MM.1S (cell line): ENCODE results near the gene GLS.
"Not testable (repeated sequence)": the region's sequence is repeated elsewhere in the genome, so short reads cannot be mapped to it uniquely, and the experiment has no call there.

Source experiments
- DNase-seq: peaks from one replicate; pipeline ENCODE4 v3.0.0-alpha.2; 2015
- H2AFZ ChIP-seq: fragments of 300-600 bp; sonication (generic); 2 replicates; pipeline ENCODE4 v1.6.0; 2016; ENCODE audit warnings: antibody characterized with exemption, low read length
- H3F3A ChIP-seq: fragments of 300-600 bp; sonication (generic); 2 replicates; pipeline ENCODE4 v1.6.1; 2016; ENCODE audit warnings: mild to moderate bottlenecking, antibody characterized with exemption, low read length, moderate library complexity, mixed read lengths; ENCODE audit not compliant: insufficient read depth
- H3K27ac ChIP-seq: fragments of 300-600 bp; sonication (generic); 2 replicates; pipeline ENCODE4 v1.5.1; 2016; ENCODE audit warnings: mild to moderate bottlenecking, low read length
- H3K27me3 ChIP-seq: fragments of 300-600 bp; sonication (generic); replicated peaks from 2 replicates; pipeline ENCODE4 v1.6.0; 2016; ENCODE audit warnings: low read length; ENCODE audit not compliant: insufficient read depth
- H3K36me3 ChIP-seq: fragments of 300-600 bp; sonication (generic); replicated peaks from 2 replicates; pipeline ENCODE4 v1.6.1; 2016; ENCODE audit warnings: mild to moderate bottlenecking, low read length, mixed read lengths; ENCODE audit not compliant: insufficient read depth
- H3K4me1 ChIP-seq: fragments of 300-600 bp; sonication (generic); 2 replicates; pipeline ENCODE4 v1.6.1; 2016; ENCODE audit warnings: low read length, mixed read lengths
- H3K4me2 ChIP-seq: fragments of 300-600 bp; sonication (generic); 2 replicates; pipeline ENCODE4 v1.6.0; 2016; ENCODE audit warnings: low read depth, low read length
- H3K4me3 ChIP-seq: fragments of 300-600 bp; sonication (generic); 2 replicates; pipeline ENCODE4 v1.5.1; 2016; ENCODE audit warnings: low read length, mixed read lengths
- H3K79me2 ChIP-seq: fragments of 300-600 bp; sonication (generic); 2 replicates; pipeline ENCODE4 v1.6.1; 2016; ENCODE audit warnings: mixed run types, low read length, mixed read lengths
- H3K9ac ChIP-seq: fragments of 300-600 bp; sonication (generic); 2 replicates; pipeline ENCODE4 v1.6.1; 2016; ENCODE audit warnings: low read length, mixed read lengths
- H3K9me2 ChIP-seq: fragments of 300-600 bp; sonication (generic); replicated peaks from 2 replicates; pipeline ENCODE4 v1.6.1; 2016; ENCODE audit warnings: mild to moderate bottlenecking, low read length, mixed read lengths; ENCODE audit not compliant: insufficient read depth
- H3K9me3 ChIP-seq: fragments of 300-600 bp; sonication (generic); replicated peaks from 2 replicates; pipeline ENCODE4 v1.6.1; 2016; ENCODE audit warnings: mild to moderate bottlenecking, low read length, mixed read lengths; ENCODE audit not compliant: insufficient read depth
- H4K20me1 ChIP-seq: fragments of 300-600 bp; sonication (generic); 2 replicates; pipeline ENCODE4 v1.6.1; 2016; ENCODE audit warnings: mild to moderate bottlenecking, low read length, moderate library complexity, mixed read lengths; ENCODE audit not compliant: insufficient read depth
- CTCF ChIP-seq: fragments of 300-600 bp; sonication (generic); IDR thresholded peaks from 2 replicates; pipeline ENCODE4 v1.5.1; 2016; ENCODE audit warnings: antibody characterized with exemption, low read length, mixed read lengths
- EZH2 ChIP-seq: fragments of 300-600 bp; sonication (generic); optimal IDR thresholded peaks from 2 replicates; pipeline ENCODE3; 2017; ENCODE audit warnings: low read depth, mild to moderate bottlenecking, antibody characterized with exemption, low read length, mixed read lengths
- EZH2phosphoT487 ChIP-seq: fragments of 300-600 bp; sonication (generic); IDR thresholded peaks from 2 replicates; pipeline ENCODE4 v1.6.1; 2018; ENCODE audit warnings: antibody characterized with exemption, low read length

Gene GLS

DNA sequence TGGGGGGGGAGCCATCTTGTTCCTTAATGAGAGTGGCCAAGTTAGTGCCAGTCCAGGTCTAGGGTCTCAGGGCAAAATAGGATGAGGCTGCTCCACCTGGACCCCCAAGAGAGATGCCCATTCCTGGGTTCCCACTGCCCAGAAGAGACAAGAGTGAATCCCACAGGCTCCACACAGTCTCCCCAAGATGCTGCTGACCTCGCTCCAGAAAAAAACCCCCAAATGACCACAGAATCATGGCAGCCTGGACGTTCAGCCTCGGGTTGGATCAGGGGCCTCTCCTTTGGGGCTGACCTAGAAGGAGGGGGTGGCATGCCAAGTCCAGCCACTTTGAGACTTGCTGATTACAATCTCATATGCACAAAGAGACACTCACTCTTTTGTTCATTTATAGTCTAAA lies 108.3 kb downstream of the GLS start:
- DNase-seq: no peak
- TF ChIP-seq CTCF (no peak), EZH2 (no peak), EZH2phosphoT487 (no peak)
- Histone ChIP-seq H3K4me2 (no peak overlapping the region), H3K4me3 (no peak overlapping the region), H3K27ac (no peak overlapping the region), H3K9me2 (no peaks in the 10 kb centered on the region), H3K27me3 (no peaks in the 10 kb centered on the region), H3K9me3 (no peaks in the 10 kb centered on the region), H3K36me3 (0 out of 2 replicates have a peak, but pooled peaks cover 4% of the 10 kb centered on the region), H3K79me2 (no peaks in the 10 kb centered on the region), H2AFZ (no peak overlapping the region), H3K4me1 (no peaks in the 10 kb centered on the region), H4K20me1 (no peaks in the 10 kb centered on the region), H3K9ac (no peak overlapping the region), H3F3A (no peaks in the 10 kb centered on the region)

GRCh38 chr2:190990132-190990531 lies 109.5 kb downstream of the GLS start:
- H3K4me2 ChIP-seq: no peak overlapping the region
- no peak for DNase-seq
- no peak for TF ChIP-seq CTCF
- no peak for TF ChIP-seq EZH2
- TF ChIP-seq EZH2phosphoT487: no peak
- no peaks in the 10 kb centered on the region for H3K9me2 ChIP-seq
- no peaks in the 10 kb centered on the region for H3K27me3 ChIP-seq
- no peaks in the 10 kb centered on the region for H3K36me3 ChIP-seq
- no peak overlapping the region for H3K9ac ChIP-seq
- no peaks in the 10 kb centered on the region for H3K9me3 ChIP-seq
- H2AFZ ChIP-seq: no peak overlapping the region
- no peaks in the 10 kb centered on the region for H3K79me2 ChIP-seq
- no peaks in the 10 kb centered on the region for H4K20me1 ChIP-seq
- no peak overlapping the region for H3K27ac ChIP-seq
- H3K4me1 ChIP-seq: no peaks in the 10 kb centered on the region
- no peaks in the 10 kb centered on the region for H3F3A ChIP-seq
- H3K4me3 ChIP-seq: no peak overlapping the region

GRCh38 chr2:190993292-190993643 lies 112.6 kb downstream of the GLS start:
- Histone ChIP-seq H2AFZ (no peak overlapping the region), H3K27ac (no peak overlapping the region), H3K9me3 (no peaks in the 10 kb centered on the region), H3K27me3 (no peaks in the 10 kb centered on the region), H3K36me3 (no peaks in the 10 kb centered on the region), H3K4me2 (no peak overlapping the region), H4K20me1 (no peaks in the 10 kb centered on the region), H3F3A (no peaks in the 10 kb centered on the region), H3K4me3 (no peak overlapping the region), H3K9ac (no peak overlapping the region), H3K4me1 (no peaks in the 10 kb centered on the region), H3K9me2 (no peaks in the 10 kb centered on the region), H3K79me2 (no peaks in the 10 kb centered on the region)
- DNase-seq: no peak
- TF ChIP-seq CTCF (no peak), EZH2 (no peak), EZH2phosphoT487 (no peak)

GRCh38 chr2:190994148-190994547 lies 113.5 kb downstream of the GLS start:
- no peak overlapping the region for H3K4me3 ChIP-seq
- H2AFZ ChIP-seq: no peak overlapping the region
- H3K79me2 ChIP-seq: no peaks in the 10 kb centered on the region
- H3K36me3 ChIP-seq: no peaks in the 10 kb centered on the region
- no peak overlapping the region for H3K27ac ChIP-seq
- H3F3A ChIP-seq: no peaks in the 10 kb centered on the region
- no peaks in the 10 kb centered on the region for H3K9me2 ChIP-seq
- H3K9me3 ChIP-seq: no peaks in the 10 kb centered on the region
- H3K4me2 ChIP-seq: no peak overlapping the region
- DNase-seq: no peak
- no peaks in the 10 kb centered on the region for H3K4me1 ChIP-seq
- no peak overlapping the region for H3K9ac ChIP-seq
- no peaks in the 10 kb centered on the region for H4K20me1 ChIP-seq
- TF ChIP-seq EZH2phosphoT487: no peak
- TF ChIP-seq CTCF: no peak
- no peaks in the 10 kb centered on the region for H3K27me3 ChIP-seq

DNA sequence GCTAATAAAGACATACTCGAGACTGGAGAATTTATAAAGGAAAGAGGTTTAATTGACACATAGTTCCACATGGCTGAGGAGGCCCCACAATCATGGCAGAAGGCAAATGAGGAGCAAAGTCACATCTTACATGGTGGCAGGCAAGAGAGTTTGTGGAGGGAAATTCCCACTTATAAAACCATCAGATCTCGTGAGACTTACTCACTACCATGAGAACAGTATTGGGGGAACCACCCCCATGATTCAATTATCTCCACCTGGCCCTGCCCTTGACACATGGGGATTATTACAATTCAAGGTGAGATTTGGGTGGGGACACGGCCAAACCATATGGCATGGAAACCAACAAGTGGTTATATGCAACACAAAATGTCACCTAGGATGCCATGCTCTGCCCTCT lies 114.7 kb downstream of the GLS start:
- H3K9ac ChIP-seq, DNase-seq, H3K36me3 ChIP-seq, H3F3A ChIP-seq, H3K4me1 ChIP-seq, H2AFZ ChIP-seq, H3K4me3 ChIP-seq, H3K9me2 ChIP-seq, H3K27ac ChIP-seq, H3K79me2 ChIP-seq, H4K20me1 ChIP-seq, H3K27me3 ChIP-seq, H3K9me3 ChIP-seq, H3K4me2 ChIP-seq: not testable (repeated sequence)
